Putamen (tissue), 1 donor: ENCODE measurements around the gene CIDEA.

Experiments used
- DNase-seq: peaks from one replicate; pipeline ENCODE4 v3.0.0-alpha.2; 2016; ENCODE audit warnings: low spot score

The CIDEA gene

GRCh38 chr18:12301263-12302005 is 47.3 kb downstream of the CIDEA start:
- no peak for DNase-seq

- DNase-seq: no peak
These were observed 48.4 kb downstream of the CIDEA start for GRCh38 chr18:12302391-12303147.

- no peak for DNase-seq
These were observed 50.4 kb downstream of the CIDEA start for GRCh38 chr18:12304351-12305210.

GRCh38 chr18:12305211-12305610 is 51.0 kb downstream of the CIDEA start:
- no peak for DNase-seq

GRCh38 chr18:12305930-12306629 is 51.9 kb downstream of the CIDEA start:
- no peak for DNase-seq

- no peak for DNase-seq
These were observed 52.9 kb downstream of the CIDEA start for GRCh38 chr18:12306752-12307700.

GRCh38 chr18:12307701-12308385 is 53.7 kb downstream of the CIDEA start, which contains the start of gene TUBB6:
TUBB6 (plus strand) TSS chr18:12308241; CDS start chr18:12308293, 52 bp downstream.
- DNase-seq: no peak

- DNase-seq: no peak
These were observed 54.4 kb downstream of the CIDEA start for GRCh38 chr18:12308386-12309100.

- no peak for DNase-seq
These were observed 55.6 kb downstream of the CIDEA start for GRCh38 chr18:12309683-12310198.

GRCh38 chr18:12310762-12311161 is 56.6 kb downstream of the CIDEA start:
- DNase-seq: no peak

- no peak for DNase-seq
These were observed 58.8 kb downstream of the CIDEA start for GRCh38 chr18:12312976-12313375.

- no peak for DNase-seq
These were observed 59.5 kb downstream of the CIDEA start for GRCh38 chr18:12313530-12314245.

GRCh38 chr18:12314591-12315305 is 60.6 kb downstream of the CIDEA start:
- no peak for DNase-seq

GRCh38 chr18:12315490-12315889 is 61.3 kb downstream of the CIDEA start:
- DNase-seq: no peak

GRCh38 chr18:12315911-12316310 is 61.8 kb downstream of the CIDEA start:
- no peak for DNase-seq

GRCh38 chr18:12317664-12318333 is 63.6 kb downstream of the CIDEA start:
- no peak for DNase-seq

GRCh38 chr18:12318334-12318697 is 64.2 kb downstream of the CIDEA start:
- no peak for DNase-seq
